ENCODE data around the gene ZBED2.
"Not testable (repeated sequence)": the region's sequence is repeated elsewhere in the genome, so short reads cannot be mapped to it uniquely, and the experiment has no call there.

ZBED2 gene

DNA sequence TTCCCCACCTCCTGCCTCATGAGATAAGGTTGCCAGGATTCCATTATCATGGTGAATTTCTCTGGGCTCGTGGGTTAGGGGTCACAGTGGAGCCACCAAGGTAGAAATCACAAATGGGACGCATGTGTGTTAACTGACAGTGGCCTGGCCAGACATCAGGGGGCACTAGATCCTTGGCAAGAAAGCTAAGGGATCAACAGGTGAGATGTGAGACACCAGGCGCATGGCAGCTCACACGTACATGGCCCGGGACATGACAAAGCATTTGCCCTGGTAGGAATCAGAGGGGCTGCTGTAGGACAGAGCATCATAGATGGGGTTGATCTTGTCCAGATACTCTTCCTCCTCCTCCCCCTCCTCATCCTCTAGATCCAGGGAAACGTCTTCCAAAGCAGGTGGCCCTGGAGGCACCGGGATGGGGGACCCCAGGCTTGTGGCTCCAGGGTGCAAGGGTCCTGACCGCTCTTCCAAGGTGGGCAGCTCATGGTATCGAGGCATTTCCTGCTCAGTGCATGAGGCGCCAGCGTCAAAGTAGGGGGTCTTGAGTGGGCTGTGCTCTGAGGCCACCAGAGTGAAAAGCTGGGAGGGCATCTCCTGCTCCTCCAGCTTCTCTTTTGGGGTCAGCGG lies 24.6 kb downstream of the ZBED2 start:
- no peak for DNase-seq

DNA sequence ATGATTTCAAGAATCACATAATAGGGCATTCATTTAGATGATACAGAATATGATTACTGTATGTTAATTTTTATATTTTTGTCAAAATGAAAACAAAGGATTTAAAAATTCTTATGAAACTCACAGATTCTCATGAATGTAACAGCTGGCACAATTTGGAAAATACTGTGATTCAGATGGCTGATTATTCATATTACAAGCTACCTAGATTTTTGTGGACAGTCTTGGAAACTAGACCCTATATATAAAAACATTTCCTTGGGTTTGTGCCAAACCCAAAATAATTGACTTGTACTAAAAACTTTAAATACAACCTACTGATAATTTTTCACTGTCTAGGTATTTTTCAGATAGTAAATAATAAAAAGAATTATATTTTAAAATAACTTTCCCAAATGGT lies 26.2 kb downstream of the ZBED2 start:
- no peak for DNase-seq

DNA sequence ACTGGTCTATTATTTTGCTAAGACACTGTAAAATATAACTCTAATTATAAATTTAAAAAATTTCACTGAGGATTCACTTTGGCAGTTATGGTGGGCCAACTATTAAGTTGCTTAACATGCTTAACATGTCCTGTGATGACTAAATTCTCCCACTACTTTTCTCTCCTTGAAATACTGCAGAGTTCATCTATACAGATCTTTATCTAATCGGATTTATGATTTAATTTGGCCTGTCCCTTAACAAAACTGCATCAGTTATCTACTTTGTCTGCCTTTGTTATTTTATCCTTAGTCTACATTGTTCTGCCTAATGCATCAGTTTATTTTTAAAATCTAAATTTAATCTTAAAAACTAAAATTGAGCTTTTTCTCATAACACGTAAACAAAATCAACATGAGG lies 26.8 kb downstream of the ZBED2 start:
- no peak for DNase-seq

DNA sequence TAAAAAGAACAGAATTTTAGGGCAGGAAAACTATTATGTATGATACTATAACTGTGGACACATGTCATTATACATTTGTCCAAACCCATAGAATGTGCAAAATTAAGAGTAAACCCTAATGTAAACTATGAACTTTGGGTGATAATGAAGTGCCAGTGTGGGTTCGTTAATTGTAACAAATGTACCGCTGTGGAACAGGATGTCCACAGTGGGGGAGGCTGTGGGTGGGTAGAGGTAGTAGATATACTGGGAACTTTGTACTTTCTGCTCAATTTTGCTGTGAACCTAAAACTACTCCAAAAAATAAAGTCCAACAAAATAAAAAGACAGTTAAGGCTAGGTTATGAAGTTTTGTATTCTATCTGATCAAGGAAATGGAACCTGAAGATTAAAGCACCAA lies 28.3 kb downstream of the ZBED2 start:
- DNase-seq: no peak

DNA sequence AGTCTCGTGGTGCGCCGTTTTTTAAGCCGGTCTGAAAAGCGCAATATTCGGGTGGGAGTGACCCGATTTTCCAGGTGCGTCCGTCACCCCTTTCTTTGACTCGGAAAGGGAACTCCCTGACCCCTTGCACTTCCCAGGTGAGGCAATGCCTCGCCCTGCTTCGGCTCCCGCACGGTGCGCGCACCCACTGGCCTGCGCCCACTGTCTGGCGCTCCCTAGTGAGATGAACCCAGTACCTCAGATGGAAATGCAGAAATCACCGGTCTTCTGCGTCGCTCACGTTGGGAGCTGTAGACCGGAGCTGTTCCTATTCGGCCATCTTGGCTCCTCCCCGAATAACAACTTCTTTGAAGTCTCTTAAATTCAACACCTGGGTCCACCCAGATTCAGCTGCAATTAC lies 33.2 kb downstream of the ZBED2 start:
- DNase-seq: not testable (repeated sequence)

DNA sequence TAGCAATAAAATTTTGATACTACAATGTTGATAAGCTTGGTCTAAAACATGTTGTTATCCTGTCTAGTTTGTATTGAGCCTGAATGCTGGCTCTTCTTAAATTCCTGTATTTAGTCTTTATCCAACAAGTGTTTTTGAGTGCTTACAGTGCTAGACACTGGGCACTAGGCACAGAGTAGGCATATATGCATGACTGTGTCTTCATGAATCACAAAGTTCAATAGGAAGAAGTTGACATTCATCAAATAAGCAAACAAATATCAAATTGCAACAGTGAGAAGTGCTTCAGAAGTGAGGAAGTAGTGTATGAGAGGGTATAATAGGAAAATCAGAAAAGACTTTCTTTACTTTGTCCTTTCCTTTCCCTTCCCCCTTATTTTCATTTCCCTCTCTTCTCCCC lies 46.4 kb downstream of the ZBED2 start:
- no peak for DNase-seq

DNA sequence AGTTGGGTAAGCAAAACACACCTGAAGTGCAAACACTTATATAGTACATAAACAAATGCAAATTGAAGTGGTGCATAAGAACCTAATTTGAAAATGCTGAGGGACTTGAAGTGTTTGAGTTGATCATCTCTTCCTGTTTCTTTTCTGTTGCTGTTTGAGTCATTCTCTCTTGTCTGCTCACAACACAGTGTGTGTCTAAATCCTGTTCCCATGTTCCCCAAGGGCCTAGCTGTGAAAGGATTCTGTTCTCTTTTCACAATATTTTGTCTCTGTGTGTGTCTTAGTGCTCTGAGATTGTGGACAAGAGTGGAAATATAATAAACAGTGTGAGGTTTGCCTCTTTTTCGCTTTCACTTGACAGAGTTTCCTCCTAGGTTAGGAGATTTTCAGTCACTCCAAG lies 47.1 kb downstream of the ZBED2 start:
- DNase-seq: no peak

DNA sequence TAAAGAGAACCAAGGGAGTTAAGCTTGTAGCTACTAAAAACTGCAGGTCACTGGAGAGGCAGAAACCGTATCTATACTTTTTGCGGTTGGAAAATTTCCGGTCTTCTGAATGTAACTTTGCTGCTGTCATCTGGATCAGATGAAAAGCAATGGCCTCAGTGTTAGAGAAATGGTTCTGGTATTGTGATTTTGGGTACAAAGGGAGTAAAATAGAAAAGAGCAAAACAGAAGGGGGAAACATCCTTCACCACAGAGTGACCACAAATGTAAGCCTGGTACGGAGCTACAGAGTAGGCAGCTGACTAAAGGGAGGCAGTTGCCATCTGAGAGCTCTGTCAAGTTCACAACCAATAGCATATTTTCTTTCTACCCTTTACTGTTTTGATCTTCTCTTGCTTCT lies 47.5 kb downstream of the ZBED2 start:
- DNase-seq: no peak

DNA sequence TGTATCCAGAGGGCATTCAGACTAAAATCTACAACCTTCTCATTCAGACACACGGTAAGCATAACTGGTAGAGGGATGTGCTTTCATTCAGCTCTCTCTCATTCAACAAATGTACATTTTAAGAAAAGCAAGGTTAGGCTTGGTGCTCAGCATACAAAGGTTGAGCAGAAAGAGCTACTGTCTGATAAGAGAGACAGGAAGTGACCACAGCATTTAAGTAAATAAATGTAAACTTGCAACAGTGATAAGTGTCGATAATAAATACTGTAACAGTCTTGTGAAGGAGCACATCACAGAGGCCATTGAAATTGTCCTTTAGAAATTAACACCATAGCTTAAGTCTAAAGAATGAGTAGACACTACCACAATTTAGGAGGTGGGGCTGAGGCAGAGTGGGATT lies 49.8 kb downstream of the ZBED2 start:
- DNase-seq: no peak
